Dedifferentiated amniotic fluid mesenchymal stem cell (primary cell): ENCODE measurements around the gene ROBO4.

ENCODE experiments used
- DNase-seq: peaks from one replicate; pipeline ENCODE4 v3.0.0-alpha.2; 2016; ENCODE audit errors: extremely low spot score

ROBO4 gene

DNA sequence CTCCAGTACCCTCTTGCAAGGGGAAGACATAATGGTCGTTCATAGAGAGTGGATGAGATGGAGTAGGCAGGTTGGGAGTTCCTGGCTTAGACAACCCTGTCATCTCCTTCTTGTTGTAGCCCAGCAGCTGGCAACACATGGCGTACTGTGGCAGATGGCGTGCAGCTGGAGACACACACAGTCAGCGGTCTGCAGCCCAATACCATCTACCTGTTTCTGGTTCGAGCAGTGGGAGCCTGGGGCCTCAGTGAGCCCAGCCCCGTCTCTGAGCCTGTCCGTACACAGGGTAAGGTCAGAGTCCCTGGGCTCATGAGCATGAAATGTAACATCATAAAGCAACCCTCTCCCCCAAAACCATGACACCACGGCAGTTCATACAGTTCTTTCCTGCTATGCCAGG lies 23.7 kb downstream of the ROBO4 start:
- no peak for DNase-seq

GRCh38 chr11:124872741-124873140 lies 24.9 kb downstream of the ROBO4 start:
- no peak for DNase-seq

GRCh38 chr11:124872280-124872679 lies 25.4 kb downstream of the ROBO4 start:
- DNase-seq = no peak

GRCh38 chr11:124870430-124870829 lies 27.2 kb downstream of the ROBO4 start:
- no peak for DNase-seq

DNA sequence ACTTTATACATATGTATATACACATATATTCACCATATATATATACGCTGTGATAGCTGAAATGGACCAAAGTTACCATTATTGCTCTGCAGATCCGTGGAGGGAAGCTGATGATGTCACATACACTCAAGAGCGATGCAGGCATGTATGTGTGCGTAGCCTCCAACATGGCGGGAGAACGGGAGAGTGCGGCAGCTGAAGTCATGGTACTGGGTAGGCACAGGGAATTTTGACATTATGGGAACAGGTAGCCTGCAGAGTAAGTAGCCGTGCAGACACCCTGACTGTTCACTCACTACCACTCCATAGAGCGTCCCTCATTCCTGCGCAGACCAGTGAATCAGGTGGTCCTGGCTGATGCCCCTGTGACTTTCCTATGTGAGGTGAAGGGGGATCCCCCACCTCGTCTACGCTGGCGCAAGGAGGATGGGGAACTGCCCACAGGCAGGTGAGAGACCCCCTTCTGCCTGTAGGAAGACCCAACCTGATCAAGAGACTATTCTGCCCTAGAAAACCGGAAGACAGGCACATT lies 27.7 kb downstream of the ROBO4 start:
- no peak for DNase-seq

DNA sequence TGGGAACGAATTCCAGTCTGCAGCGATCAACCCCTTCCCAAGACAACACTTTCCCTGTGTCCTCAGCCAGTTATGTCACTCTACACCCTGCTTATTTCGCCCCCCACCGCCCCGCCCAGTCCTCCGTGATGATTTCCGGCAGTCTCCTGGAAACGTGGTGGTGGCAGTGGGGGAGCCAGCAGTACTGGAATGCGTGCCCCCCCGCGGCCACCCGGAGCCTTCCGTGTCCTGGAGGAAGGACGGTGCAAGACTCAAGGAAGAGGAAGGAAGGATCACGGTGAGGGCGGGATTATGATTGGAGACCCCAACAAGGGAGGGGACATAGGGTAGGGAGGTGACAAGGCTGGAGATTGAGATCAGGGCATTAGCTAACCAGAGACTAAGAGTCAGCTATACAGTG lies 28.3 kb downstream of the ROBO4 start:
- DNase-seq = no peak

GRCh38 chr11:124868331-124869274 lies 29.1 kb downstream of the ROBO4 start:
- no peak for DNase-seq

GRCh38 chr11:124867700-124868099 lies 30.0 kb downstream of the ROBO4 start:
- DNase-seq = no peak

DNA sequence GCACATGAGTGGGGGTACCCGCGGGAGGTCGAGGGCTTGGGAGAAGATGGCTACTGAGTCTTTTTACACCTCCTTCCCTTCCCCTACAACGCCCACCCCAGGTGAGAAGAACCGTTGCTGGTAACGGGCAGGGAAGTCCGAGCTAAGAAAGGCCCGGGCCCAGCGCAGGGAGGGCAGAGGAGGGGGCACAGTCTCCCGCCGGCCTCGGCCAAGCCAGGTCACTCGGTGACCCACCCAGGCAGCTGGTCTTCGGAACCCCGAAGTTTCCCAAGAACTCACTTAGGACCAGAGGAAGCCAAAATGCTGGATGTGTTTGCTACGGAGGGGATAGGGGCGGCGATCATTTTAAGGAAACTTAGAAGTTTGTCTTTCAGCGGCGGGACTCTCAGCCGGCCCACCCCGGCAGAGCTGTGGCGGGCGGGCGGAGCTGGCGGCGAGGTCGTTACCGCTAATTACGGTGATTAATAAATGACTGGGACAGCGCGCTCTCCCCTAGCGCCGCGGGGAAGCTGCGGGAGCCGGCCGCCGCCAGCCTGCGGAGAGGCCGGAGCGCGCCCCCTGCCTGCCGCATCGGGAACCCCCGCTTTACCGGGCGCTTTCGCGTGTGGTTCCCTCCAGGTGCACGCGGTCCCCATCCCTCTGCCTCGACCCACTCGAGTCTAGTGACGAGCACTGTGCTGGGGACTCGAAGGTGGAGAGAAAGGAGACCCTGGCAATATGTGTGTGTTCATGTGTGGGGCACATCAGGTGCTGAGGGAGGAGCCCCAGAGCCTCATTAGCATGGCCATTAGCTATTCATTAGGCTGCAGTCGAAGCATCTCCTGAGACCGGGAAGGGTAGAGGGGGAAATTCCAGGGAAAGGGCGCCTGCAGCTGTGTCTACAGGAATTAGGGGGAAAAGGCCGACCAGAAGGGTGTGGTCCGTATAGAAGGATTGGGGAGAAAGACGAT lies 31.5 kb downstream of the ROBO4 start:
- DNase-seq = no peak

DNA sequence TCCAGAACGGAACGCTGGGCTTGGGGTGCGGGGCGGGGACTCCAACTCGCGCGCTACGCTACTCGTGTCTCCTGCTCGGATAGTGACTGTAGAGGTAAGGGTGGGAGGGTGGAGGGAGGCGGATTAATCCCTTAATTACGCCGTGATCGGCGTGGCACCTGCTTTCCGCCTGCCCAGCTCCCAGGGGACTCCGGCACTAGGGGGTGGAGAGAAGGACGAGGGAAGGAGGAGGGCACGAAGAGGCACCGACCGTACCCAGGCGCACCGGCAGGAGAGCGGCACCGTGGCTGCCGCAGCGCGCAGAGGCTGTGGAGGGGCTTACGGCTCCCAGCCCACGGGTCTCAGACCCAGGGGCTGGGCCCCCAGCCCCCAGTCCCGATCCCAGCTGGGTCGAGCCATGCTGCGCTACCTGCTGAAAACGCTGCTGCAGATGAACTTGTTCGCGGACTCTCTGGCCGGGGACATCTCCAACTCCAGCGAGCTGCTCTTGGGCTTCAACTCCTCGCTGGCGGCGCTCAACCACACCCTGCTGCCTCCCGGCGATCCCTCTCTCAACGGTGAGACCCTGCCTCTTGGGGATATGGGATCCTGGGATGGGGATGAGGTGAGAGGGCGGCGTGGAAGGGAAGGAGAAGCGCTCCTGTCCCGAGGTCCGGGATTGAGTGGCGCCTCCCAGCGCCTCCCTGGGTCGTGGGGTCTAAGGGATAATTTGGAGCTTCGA lies 32.3 kb downstream of the ROBO4 start, which contains the start of gene ROBO3:
TSS of gene ROBO3 (plus strand) at position 252 of the 721 bp plus-strand sequence. CDS start at position 398, 146 bp downstream.
- no peak for DNase-seq

GRCh38 chr11:124864892-124865180 lies 32.8 kb downstream of the ROBO4 start:
- no peak for DNase-seq

- DNase-seq = no peak
These were observed 33.3 kb downstream of the ROBO4 start for GRCh38 chr11:124864176-124864891.

GRCh38 chr11:124863826-124864165 lies 33.9 kb downstream of the ROBO4 start:
- no peak for DNase-seq

GRCh38 chr11:124863137-124863825 lies 34.4 kb downstream of the ROBO4 start:
- no peak for DNase-seq

- DNase-seq = no peak
These were observed 36.0 kb downstream of the ROBO4 start for GRCh38 chr11:124861670-124862069.

DNA sequence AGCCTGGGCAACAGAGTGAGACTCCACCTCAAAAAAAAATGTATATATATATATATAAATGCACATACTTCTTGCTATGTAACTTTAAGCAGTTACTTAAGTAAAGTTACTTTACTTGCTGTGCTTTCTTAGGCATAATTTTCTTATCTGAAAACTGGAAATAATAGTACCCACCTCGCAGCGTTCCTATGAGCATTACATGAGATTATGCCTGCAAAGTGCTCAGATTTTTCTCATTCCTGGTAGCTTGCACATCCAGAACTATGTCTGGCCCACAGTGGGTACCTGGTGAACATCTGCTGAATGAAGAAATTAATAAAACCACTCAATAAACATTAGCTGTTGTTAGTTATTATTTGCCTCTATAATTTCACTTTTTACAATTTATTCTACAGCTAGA lies 38.5 kb downstream of the ROBO4 start:
- no peak for DNase-seq

DNA sequence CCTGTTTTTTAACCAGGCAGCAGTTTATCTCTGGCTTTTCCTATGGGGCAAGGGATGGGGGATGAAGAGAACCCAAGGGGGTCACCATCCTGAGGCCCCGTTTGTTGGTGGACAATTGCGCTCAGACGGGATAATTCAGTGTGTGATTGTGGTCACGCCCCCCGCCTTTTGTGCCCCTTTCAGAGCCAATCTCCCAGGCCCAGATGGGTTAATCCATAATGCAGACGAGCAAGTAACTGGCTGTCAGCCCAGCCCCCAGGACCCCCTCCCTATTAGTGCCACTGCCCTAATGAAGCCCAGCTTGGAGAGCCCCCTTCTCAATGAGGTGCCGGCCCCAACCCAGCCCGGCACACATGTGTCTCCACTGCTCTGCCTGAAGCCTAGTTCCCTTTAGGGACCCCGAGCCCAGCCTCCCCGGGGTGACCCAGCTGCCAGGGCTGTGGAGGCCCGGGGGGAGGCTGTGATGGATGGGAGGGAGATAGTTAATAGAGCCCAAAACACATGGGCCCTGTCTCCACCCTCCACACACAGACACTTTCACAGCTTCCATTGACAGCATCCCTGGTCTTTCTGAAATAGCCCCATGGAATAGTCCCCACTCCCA lies 51.5 kb downstream of the ROBO4 start:
- no peak for DNase-seq

DNA sequence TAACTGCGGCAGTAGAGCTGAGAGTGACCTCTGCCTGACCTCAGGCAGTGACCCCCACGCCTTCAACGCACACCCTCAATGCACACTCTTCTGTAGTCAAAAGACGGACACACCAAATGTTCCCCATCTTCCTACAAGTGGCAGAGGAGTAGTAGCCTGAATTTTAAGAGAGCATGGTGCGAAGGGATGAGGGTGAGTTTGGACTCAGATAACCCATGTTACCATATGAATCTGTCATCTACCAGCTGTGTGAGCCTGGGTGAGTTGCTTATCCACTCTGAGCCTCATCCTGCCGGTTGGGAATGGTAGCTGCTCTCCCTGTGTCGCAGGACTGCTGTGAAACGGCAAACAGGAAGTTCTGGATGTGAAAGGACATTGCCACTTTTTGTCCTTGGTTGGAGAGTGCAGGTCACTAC lies 53.0 kb downstream of the ROBO4 start:
- no peak for DNase-seq

DNA sequence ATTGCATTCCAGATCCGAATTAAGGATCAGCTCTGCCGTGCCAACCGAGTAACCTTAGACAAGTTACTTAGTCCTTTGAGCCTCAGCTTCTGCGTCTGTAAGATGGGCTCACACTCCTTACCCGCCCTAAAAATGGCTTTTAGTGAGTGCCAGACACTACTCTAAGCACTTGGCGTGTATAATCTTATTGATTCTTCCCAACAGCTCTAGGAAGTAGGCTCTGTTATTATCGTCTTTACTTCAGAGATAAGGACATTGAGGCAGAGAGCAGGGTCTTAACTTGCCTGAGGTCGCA lies 54.1 kb downstream of the ROBO4 start:
- DNase-seq = no peak

DNA sequence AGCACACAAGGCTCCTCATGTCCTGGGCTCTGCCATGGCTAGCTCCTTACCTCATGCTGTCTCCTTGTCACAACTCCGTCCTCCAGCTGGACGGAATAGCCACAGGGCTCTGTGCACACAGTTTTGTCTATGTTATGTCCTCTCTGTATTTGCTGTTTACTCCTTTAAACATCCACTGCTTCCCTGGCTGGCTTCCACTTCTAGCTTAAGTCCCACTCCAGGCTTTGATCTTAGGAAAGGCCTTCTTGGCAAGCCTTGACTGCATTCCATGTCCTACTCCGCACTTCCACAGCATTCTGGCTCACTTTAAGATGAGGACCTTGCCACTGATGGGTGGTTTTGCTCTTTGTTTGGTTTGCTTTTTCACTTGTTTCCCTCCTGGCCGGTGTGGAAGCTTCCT lies 55.4 kb downstream of the ROBO4 start:
- no peak for DNase-seq
